GM12878 (cell line): ENCODE results near the gene SCARB1. TPM values are rescaled to one million over a fixed set of nuclear protein-coding genes. Genes with fewer than 3 reads are reported as not detected.
A peak's percentile ranks its signal among the peaks of the same experiment; 100 is the strongest.

Source experiments
- DPF2 ChIP-seq: fragments of 450-650 bp; IDR thresholded peaks from 2 replicates; pipeline ENCODE4 v1.6.1; 2017; ENCODE audit warnings: mild to moderate bottlenecking
- HSF1 ChIP-seq: fragments of 150-350 bp; IDR thresholded peaks from 2 replicates; pipeline ENCODE4 v1.6.1; 2014; ENCODE audit warnings: mild to moderate bottlenecking, low read depth, low read length
- IKZF2 ChIP-seq, 2 experiments: fragments of 450-650 bp; IDR thresholded peaks; 2 replicates each; pipeline ENCODE4 v1.6.1; 2017; ENCODE audit warnings: mild to moderate bottlenecking in 2 of 2, moderate library complexity in 2 of 2
- IRF5 ChIP-seq: fragments of 450-650 bp; IDR thresholded peaks from 2 replicates; pipeline ENCODE4 v1.6.1; 2017; ENCODE audit warnings: borderline replicate concordance
- MEF2B ChIP-seq: fragments of 450-650 bp; IDR thresholded peaks from 2 replicates; pipeline ENCODE4 v1.6.1; 2018; ENCODE audit warnings: mild to moderate bottlenecking, moderate library complexity; ENCODE audit not compliant: partially characterized antibody, poor library complexity, severe bottlenecking
- NKRF ChIP-seq: fragments of 450-650 bp; conservative IDR thresholded peaks from 2 replicates; pipeline ENCODE4 v1.6.1; 2017; ENCODE audit warnings: mild to moderate bottlenecking, moderate library complexity
- RCOR1 ChIP-seq: conservative IDR thresholded peaks from 2 replicates; pipeline ENCODE4 v1.6.1; 2012; ENCODE audit warnings: low read depth, low read length, improper control_type of control experiment
- SMC3 ChIP-seq: IDR thresholded peaks from 2 replicates; pipeline ENCODE4 v1.6.1; 2011; ENCODE audit warnings: low read length, improper control_type of control experiment, borderline replicate concordance
- ZNF24 ChIP-seq: fragments of 450-650 bp; IDR thresholded peaks from 2 replicates; pipeline ENCODE4 v1.6.1; 2017; ENCODE audit warnings: antibody characterized with exemption, mild to moderate bottlenecking
- polyA plus RNA-seq, 11 experiments: library from polyadenylated mRNA; depleted of rRNA in 4 of 11; unstranded in 6 of 11; stranded (reverse) in 5 of 11; fragments of >200 nt; fragmentation: Nextera tagmentation in 4 of 11; fragmentation: Illumina TruSeq in 1 of 11; extraction: Ambion mirVana in 4 of 11; extraction: Trizol in 1 of 11; gene quantifications; 1 replicate in 1 of 11; 2 replicates in 10 of 11; pipeline versions ENCODE4 v1.2.1 to v1.2.3, GENCODE V29; 2011 to 2016; ENCODE audit warnings: inconsistent platforms in 2 of 11, missing spikeins in 2 of 11, low read depth in 1 of 11
- total RNA-seq, 4 experiments: library from RNA; depleted of rRNA in 3 of 4; stranded (reverse); fragments of >200 nt in 3 of 4; fragmentation: Illumina TruSeq in 1 of 4; extraction: Trizol in 1 of 4; gene quantifications; 2 replicates each; pipeline versions ENCODE4 v1.2.1 to v1.2.3, GENCODE V29; 2013 to 2021

Gene SCARB1
- total and polyA plus RNA-seq, 10 of the 15 experiments (the other 5 are each of a cell fraction or from before 2014, with no cell fraction given) = 0.34 to 104 (median 63.1) TPM

GRCh38 chr12:124861898-124862676 is 1.6 kb downstream of the SCARB1 start (continued):
- TF ChIP-seq IKZF2 (IDR thresholded peaks at IDR 0.05) (0 out of 4 replicates have a peak, but pooled peaks of 1 of the 2 experiments have one; percentile 4), IRF5 (no peak), RCOR1 (no peak), MEF2B (peak; percentile 68), NKRF (0 out of 2 replicates have a peak, but pooled peaks have one; percentile 26), DPF2 (peak; percentile 42; the same call in 1 of the 2 replicates), SMC3 (0 out of 2 replicates have a peak, but pooled peaks have one; percentile 5), HSF1 (no peak), ZNF24 (peak; percentile 95)
